Erythroblast (primary cell): ENCODE results near the gene LANCL2.

Source experiments
- GATA1 ChIP-seq: IDR thresholded peaks from 2 replicates; pipeline ENCODE4 v1.6.1; 2011; ENCODE audit warnings: low read depth, mild to moderate bottlenecking, control low read depth, low read length, moderate library complexity
- POLR2A ChIP-seq: IDR thresholded peaks from 2 replicates; pipeline ENCODE4 v1.6.1; 2011; ENCODE audit warnings: mild to moderate bottlenecking, low read length

DNA sequence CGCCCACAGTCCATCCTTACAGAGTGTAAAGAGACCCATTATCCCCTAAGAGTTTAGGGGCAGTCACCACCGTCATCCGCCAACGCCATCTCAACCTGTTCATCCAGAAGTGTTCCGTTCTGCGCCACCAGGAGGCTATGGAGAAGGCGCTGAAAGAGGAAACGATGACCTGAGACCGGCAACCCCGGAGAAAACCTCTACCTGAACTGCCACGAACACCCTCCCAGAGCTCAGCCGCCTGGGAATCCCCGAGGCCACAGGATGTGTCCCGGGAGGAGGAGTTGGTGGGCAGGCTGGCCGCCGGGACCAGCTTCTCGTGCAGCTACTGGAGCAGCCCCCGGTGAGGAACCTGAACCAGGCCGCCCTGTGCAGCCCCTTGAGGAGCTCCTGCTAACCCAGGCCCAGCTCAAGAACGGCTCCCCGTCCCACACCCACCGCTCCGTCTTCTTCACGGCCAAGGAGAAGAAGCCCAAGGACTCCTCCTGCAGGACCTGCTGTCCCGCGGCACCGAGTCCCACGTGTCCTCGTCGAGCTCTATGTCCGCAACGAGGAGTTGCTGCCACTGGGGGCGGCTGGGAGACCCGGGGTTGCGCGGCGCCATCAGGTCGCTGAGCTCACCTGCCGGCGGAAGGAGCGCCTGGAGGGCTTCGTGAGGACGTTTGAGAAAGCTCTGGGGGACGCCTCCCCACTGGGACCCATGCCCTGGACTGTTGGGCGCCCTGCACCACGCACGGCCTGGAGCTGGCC, 21.1 kb upstream of the LANCL2 start:
- no peak for TF ChIP-seq POLR2A
- no peak for TF ChIP-seq GATA1
